Smooth muscle cell (in vitro differentiated cells): ENCODE results near the gene FAN1. TPM values are rescaled to one million over a fixed set of nuclear protein-coding genes. Genes with fewer than 3 reads are reported as not detected.
A peak's percentile ranks its signal among the peaks of the same experiment; 100 is the strongest.

Experiments used
- DNase-seq: peaks from one replicate; lab custom pipeline; 2025; ENCODE audit not compliant: unreplicated experiment; lab: John Stamatoyannopoulos, UW
- H2AFZ ChIP-seq: fragments of 200-600 bp; sonication (generic); 2 replicates; pipeline ENCODE4 v1.6.0; 2016; ENCODE audit warnings: antibody characterized with exemption, low read depth, mild to moderate bottlenecking
- H3F3A ChIP-seq: fragments of 200-600 bp; sonication (generic); 2 replicates; pipeline ENCODE4 v1.6.0; 2017; ENCODE audit warnings: antibody characterized with exemption, low read depth
- H3K27ac ChIP-seq: fragments of 200-600 bp; sonication (generic); 2 replicates; pipeline ENCODE4 v1.5.1; 2016; ENCODE audit warnings: low read depth, mild to moderate bottlenecking
- H3K27me3 ChIP-seq: fragments of 200-600 bp; sonication (generic); 2 replicates; pipeline ENCODE4 v1.6.1; 2016; ENCODE audit warnings: low read depth, mild to moderate bottlenecking
- H3K36me3 ChIP-seq: fragments of 200-600 bp; sonication (generic); 2 replicates; pipeline ENCODE4 v1.5.1; 2016; ENCODE audit warnings: low read depth
- H3K4me1 ChIP-seq: fragments of 200-600 bp; sonication (generic); 2 replicates; pipeline ENCODE4 v1.5.1; 2016; ENCODE audit warnings: low read depth
- H3K4me2 ChIP-seq: fragments of 200-600 bp; sonication (generic); 2 replicates; pipeline ENCODE4 v1.6.0; 2016; ENCODE audit warnings: mild to moderate bottlenecking
- H3K4me3 ChIP-seq: fragments of 200-600 bp; sonication (generic); 2 replicates; pipeline ENCODE4 v1.5.1; 2016; ENCODE audit warnings: mild to moderate bottlenecking
- H3K79me2 ChIP-seq: fragments of 200-600 bp; sonication (generic); 2 replicates; pipeline ENCODE4 v1.6.0; 2016; ENCODE audit warnings: low read depth, mild to moderate bottlenecking
- H3K9ac ChIP-seq: fragments of 200-600 bp; sonication (generic); 2 replicates; pipeline ENCODE4 v1.6.0; 2016; ENCODE audit warnings: low read depth
- H3K9me3 ChIP-seq: fragments of 200-600 bp; sonication (generic); replicated peaks from 2 replicates; pipeline ENCODE4 v1.5.1; 2016; ENCODE audit warnings: low read depth
- H4K20me1 ChIP-seq: fragments of 200-600 bp; sonication (generic); 2 replicates; pipeline ENCODE4 v1.6.0; 2016; ENCODE audit warnings: low read depth
- WGBS: methylation state at CpG from one replicate; pipeline ENCODE4 v1.1.7; 2016; ENCODE audit warnings: low lambda C conversion rate; 5-methylcytosine and 5-hydroxymethylcytosine counted together
- polyA plus RNA-seq: library from polyadenylated mRNA; unstranded; fragments of >200 nt; fragmentation: Nextera tagmentation; extraction: Ambion mirVana; gene quantifications from 2 replicates; pipeline ENCODE4 v1.2.1, GENCODE V29; 2016
- total RNA-seq: library from RNA; depleted of rRNA; stranded (reverse); fragments of >200 nt; gene quantifications from 2 replicates; pipeline ENCODE4 v1.2.3, GENCODE V29; 2014
- TF ChIP-seq, protein P1 (sequence below): fragments of 200-600 bp; sonication (generic); IDR thresholded peaks from 2 replicates; pipeline ENCODE4 v1.5.1; 2017; ENCODE audit warnings: borderline replicate concordance, mild to moderate bottlenecking, antibody characterized with exemption; ENCODE audit not compliant: insufficient read depth, poor library complexity, severe bottlenecking

The FAN1 gene
- total and polyA plus RNA-seq, 2 experiments from 2014 or later = 7.7 to 12.1 TPM

DNA sequence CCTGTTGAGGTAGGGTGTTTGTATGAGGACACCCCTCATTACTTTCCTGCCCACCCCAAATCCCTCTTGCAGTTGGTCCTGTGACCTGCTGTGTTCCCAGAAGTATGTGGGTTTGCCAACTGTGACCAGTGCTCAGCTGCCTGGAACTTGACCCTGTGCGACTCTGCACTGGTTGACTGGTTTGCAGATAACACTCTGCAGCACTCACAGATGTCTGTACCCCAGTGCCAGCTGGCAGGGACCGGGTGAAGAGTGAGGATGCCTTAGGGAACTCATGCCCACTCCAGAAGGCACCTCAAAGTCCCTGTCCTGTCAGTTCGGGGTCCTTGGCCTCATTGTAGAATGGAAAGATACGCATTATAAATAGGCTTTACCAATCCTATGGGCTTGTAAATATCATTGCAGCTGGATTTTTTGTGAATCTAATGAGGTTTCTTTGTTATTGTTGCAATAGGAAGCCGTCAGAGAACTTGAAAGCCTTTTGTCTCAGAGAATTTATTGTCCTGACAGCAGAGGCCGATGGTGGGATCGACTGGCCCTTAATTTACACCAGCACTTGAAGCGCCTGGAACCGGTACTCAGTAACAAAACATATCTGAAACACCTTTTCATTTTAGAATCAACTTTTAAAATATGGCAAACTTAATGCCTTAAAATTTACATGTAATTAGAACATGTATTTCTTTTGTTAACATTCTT, 18.2 kb downstream of the FAN1 start:
- 58% methylated on average over 9 of the region's 9 CpGs for WGBS
- Histone ChIP-seq H3K36me3 (peaks cover 11% of the 10 kb centered on the region), H3K9me3 (no peaks in the 10 kb centered on the region), H2AFZ (no peak overlapping the region), H3F3A (no peaks in the 10 kb centered on the region), H3K4me2 (peak overlapping the region; percentile 17), H3K27ac (peak overlapping the region; percentile 86), H3K79me2 (no peaks in the 10 kb centered on the region), H3K4me1 (peaks cover 26% of the 10 kb centered on the region), H3K9ac (no peak overlapping the region), H3K27me3 (no peaks in the 10 kb centered on the region), H4K20me1 (no peaks in the 10 kb centered on the region), H3K4me3 (no peak overlapping the region)
- TF ChIP-seq, protein P1, sequence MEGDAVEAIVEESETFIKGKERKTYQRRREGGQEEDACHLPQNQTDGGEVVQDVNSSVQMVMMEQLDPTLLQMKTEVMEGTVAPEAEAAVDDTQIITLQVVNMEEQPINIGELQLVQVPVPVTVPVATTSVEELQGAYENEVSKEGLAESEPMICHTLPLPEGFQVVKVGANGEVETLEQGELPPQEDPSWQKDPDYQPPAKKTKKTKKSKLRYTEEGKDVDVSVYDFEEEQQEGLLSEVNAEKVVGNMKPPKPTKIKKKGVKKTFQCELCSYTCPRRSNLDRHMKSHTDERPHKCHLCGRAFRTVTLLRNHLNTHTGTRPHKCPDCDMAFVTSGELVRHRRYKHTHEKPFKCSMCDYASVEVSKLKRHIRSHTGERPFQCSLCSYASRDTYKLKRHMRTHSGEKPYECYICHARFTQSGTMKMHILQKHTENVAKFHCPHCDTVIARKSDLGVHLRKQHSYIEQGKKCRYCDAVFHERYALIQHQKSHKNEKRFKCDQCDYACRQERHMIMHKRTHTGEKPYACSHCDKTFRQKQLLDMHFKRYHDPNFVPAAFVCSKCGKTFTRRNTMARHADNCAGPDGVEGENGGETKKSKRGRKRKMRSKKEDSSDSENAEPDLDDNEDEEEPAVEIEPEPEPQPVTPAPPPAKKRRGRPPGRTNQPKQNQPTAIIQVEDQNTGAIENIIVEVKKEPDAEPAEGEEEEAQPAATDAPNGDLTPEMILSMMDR = no peak
- no peak for DNase-seq

DNA sequence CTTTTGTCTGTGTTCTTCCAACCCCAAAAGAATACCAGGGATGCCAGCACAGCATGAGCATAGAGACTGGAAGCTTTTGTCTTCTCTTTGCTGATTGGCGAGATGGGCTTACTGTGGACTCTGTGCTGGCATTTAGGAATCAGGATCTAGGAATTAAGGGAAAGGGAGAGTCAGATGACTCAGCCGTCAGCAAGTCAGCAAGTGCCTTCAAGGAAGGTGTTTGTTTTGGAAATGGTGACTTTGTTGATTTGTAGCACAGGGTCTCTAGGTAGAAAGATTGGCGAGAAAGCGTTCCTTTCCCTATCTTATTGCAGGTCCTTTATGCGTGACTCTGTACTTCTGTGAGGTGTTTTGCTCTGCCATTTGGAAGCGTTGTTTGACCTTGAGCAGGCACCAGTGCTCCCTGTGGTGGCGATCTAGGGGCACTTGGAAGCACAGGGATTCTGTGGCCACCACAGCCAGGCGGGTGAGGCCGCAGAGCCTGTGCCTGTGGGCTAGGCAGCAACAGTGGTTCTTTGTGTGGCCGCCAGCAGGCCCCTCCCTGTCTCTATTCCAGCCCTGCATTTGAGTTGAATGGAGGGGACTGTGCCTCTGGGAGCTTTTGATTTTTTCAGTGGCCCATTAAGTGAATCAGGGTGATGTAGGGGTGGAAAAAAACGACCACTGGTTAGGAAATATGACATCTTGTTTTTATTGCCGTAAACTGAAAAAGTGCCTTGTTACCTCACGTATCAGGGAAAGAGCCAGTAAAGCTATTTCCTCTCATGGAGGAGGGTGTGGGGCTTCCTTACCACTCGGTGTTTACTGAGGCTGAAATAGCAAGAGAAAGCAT, 19.0 kb downstream of the FAN1 start:
- peaks cover 11% of the 10 kb centered on the region for H3K36me3 ChIP-seq
- peak overlapping the region; percentile 39 for H3K9ac ChIP-seq
- no peak overlapping the region for H3K4me3 ChIP-seq
- no peaks in the 10 kb centered on the region for H3K27me3 ChIP-seq
- no peaks in the 10 kb centered on the region for H4K20me1 ChIP-seq
- peak overlapping the region; percentile 86 for H3K27ac ChIP-seq
- 27% methylated on average over 14 of the region's 14 CpGs for WGBS
- no peak for DNase-seq
- H3K9me3 ChIP-seq = no peaks in the 10 kb centered on the region
- H3F3A ChIP-seq = no peaks in the 10 kb centered on the region
- H3K79me2 ChIP-seq = no peaks in the 10 kb centered on the region
- TF ChIP-seq, protein P1 = no peak
- peak overlapping the region; percentile 17 for H3K4me2 ChIP-seq
- no peak overlapping the region for H2AFZ ChIP-seq
- peaks cover 26% of the 10 kb centered on the region for H3K4me1 ChIP-seq

DNA sequence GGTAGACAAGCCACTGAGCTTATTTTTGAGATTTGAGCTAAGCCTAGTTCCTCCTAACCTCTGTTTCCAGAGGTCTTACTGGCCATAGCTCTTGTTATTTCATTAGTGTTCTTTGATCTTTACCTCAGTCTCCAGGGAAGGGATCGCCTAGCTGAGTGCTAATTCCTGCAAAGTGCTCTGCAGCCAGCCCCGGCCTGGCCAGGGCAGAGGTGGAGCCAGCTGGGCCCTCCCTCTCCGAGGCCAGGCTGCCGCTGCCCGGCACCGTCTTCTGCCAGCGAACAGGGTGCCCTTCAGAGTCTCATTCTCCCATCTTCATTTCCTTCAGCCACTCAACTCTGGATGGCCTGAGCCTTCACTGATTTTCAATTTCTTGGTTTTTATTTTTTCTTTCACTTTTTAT, 19.7 kb downstream of the FAN1 start:
- peaks cover 26% of the 10 kb centered on the region for H3K4me1 ChIP-seq
- H3K4me3 ChIP-seq = no peak overlapping the region
- no peak for DNase-seq
- H3K4me2 ChIP-seq = peak overlapping the region; percentile 17
- H3K9me3 ChIP-seq = no peaks in the 10 kb centered on the region
- H2AFZ ChIP-seq = no peak overlapping the region
- no peaks in the 10 kb centered on the region for H3F3A ChIP-seq
- no peaks in the 10 kb centered on the region for H4K20me1 ChIP-seq
- 56% methylated on average over 7 of the region's 7 CpGs for WGBS
- H3K36me3 ChIP-seq = peaks cover 5% of the 10 kb centered on the region
- TF ChIP-seq, protein P1 = no peak
- H3K27ac ChIP-seq = peak overlapping the region; percentile 86
- no peaks in the 10 kb centered on the region for H3K27me3 ChIP-seq
- H3K79me2 ChIP-seq = no peaks in the 10 kb centered on the region
- no peak overlapping the region for H3K9ac ChIP-seq
